ENCODE data around the gene SLC41A3.

The SLC41A3 gene

DNA sequence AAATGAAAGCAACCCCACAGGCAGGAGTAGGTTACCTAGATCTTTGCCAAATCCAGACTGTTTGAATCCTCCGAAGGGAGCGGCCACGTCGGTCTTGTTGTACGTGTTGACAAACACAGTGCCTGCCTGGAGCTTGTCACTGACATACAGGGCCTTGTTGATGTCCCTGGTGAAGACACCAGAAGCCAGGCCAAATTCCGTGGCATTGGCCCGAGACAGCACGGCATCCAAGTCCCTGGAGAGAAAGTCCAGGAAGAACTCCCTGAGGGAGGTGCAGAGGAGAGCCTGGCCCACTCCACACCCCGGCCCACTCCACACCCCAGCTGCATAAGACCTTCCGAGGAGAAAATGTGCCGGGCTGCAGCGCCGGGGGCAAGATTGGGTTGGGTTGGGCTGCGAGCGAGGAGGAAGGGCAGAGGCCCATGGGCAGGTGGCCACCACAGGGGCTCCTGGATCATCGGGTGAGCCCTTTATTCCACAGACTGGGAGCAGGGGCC, 21.8 kb upstream of the SLC41A3 start:
- no peak overlapping the region for H3K27ac ChIP-seq (ENCODE audit: low read depth, low read length, poor library complexity, severe bottlenecking)
- no peaks in the 10 kb centered on the region for H3K4me1 ChIP-seq (ENCODE audit: insufficient read depth, low read length, severe bottlenecking)
- H2AFZ ChIP-seq (ENCODE audit: low read length) = no peak overlapping the region
- H3K4me3 ChIP-seq (ENCODE audit: low read depth, low read length, poor library complexity, severe bottlenecking) = no peak overlapping the region
- no peaks in the 10 kb centered on the region for H4K20me1 ChIP-seq (ENCODE audit: insufficient read depth, low read length)
- H3K9me3 ChIP-seq (ENCODE audit: low read length) = no peaks in the 10 kb centered on the region
- H3K9me2 ChIP-seq (ENCODE audit: low read depth, low read length) = no peaks in the 10 kb centered on the region
- no peaks in the 10 kb centered on the region for H3K36me3 ChIP-seq (ENCODE audit: insufficient read depth, low read length)
- H3K79me2 ChIP-seq (ENCODE audit: insufficient read depth, low read length) = no peaks in the 10 kb centered on the region
- no peaks in the 10 kb centered on the region for H3F3A ChIP-seq (ENCODE audit: insufficient read depth, low read length)
- no peak overlapping the region for H3K4me2 ChIP-seq (ENCODE audit: low read length)
- TF ChIP-seq, protein P1, sequence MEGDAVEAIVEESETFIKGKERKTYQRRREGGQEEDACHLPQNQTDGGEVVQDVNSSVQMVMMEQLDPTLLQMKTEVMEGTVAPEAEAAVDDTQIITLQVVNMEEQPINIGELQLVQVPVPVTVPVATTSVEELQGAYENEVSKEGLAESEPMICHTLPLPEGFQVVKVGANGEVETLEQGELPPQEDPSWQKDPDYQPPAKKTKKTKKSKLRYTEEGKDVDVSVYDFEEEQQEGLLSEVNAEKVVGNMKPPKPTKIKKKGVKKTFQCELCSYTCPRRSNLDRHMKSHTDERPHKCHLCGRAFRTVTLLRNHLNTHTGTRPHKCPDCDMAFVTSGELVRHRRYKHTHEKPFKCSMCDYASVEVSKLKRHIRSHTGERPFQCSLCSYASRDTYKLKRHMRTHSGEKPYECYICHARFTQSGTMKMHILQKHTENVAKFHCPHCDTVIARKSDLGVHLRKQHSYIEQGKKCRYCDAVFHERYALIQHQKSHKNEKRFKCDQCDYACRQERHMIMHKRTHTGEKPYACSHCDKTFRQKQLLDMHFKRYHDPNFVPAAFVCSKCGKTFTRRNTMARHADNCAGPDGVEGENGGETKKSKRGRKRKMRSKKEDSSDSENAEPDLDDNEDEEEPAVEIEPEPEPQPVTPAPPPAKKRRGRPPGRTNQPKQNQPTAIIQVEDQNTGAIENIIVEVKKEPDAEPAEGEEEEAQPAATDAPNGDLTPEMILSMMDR (IDR thresholded peaks at IDR 0.05; ENCODE audit: low read length) = no peak
- no peak for TF ChIP-seq EZH2 (IDR thresholded peaks at IDR 0.05; ENCODE audit: borderline replicate concordance, low read length)
- peaks cover 1% of the 10 kb centered on the region; the same call in 1 of the 2 replicates for H3K27me3 ChIP-seq (ENCODE audit: insufficient read depth, low read length)
- no peak overlapping the region for H3K9ac ChIP-seq (ENCODE audit: low read length)

DNA sequence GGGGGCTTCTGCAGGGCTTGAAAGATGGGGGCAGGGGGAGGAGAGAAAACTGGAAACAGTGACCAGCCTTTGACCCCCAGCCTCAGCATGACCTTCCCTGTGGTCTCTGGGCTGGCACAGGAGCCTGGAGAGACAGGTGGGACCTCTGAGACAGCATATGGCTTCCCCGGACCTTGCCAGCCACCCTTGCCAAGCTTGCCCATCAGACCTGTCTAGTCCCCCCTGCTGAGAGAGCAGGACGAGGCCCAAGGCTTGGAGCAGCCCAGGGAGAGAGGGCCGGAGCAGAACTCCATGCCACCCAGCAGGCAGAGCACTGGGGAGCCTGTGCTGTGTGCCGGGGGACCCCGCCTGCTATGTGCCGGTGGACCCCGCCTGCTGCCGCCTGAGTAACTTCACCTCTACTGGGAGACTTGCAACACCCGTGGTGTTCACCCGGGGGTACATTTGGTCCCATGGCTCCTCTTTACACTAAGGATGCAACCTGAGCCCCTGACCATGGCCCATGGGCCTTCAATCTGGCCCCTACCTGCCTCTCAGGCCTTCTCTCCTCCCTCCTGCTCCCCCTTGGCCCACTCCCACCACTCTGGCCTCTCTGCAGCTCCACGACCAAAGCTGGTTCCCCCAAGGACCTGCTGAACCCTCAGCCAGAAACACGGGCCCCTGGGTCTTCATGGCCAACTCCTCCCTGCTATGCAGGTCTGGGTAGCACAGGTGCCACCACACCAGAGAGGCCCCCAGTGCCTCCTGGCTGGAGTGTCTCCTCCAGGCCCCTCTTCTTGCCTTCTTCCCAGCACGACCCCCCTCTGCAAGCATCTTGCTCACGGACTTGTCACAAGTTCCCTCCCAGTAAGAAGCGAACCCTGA, 21.1 kb upstream of the SLC41A3 start:
- Histone ChIP-seq H3K9ac (ENCODE audit: low read length) (no peak overlapping the region), H3K4me1 (ENCODE audit: insufficient read depth, low read length, severe bottlenecking) (no peaks in the 10 kb centered on the region), H3K9me3 (ENCODE audit: low read length) (no peaks in the 10 kb centered on the region), H3K27ac (ENCODE audit: low read depth, low read length, poor library complexity, severe bottlenecking) (no peak overlapping the region), H3F3A (ENCODE audit: insufficient read depth, low read length) (no peaks in the 10 kb centered on the region), H3K4me2 (ENCODE audit: low read length) (no peak overlapping the region), H3K27me3 (ENCODE audit: insufficient read depth, low read length) (no peaks in the 10 kb centered on the region; the same call in 1 of the 2 replicates), H4K20me1 (ENCODE audit: insufficient read depth, low read length) (no peaks in the 10 kb centered on the region), H2AFZ (ENCODE audit: low read length) (no peak overlapping the region), H3K36me3 (ENCODE audit: insufficient read depth, low read length) (no peaks in the 10 kb centered on the region), H3K4me3 (ENCODE audit: low read depth, low read length, poor library complexity, severe bottlenecking) (no peak overlapping the region), H3K79me2 (ENCODE audit: insufficient read depth, low read length) (no peaks in the 10 kb centered on the region), H3K9me2 (ENCODE audit: low read depth, low read length) (no peaks in the 10 kb centered on the region)
- TF ChIP-seq, protein P1 (IDR thresholded peaks at IDR 0.05; ENCODE audit: low read length) = no peak
- TF ChIP-seq EZH2 (IDR thresholded peaks at IDR 0.05; ENCODE audit: borderline replicate concordance, low read length) = no peak

DNA sequence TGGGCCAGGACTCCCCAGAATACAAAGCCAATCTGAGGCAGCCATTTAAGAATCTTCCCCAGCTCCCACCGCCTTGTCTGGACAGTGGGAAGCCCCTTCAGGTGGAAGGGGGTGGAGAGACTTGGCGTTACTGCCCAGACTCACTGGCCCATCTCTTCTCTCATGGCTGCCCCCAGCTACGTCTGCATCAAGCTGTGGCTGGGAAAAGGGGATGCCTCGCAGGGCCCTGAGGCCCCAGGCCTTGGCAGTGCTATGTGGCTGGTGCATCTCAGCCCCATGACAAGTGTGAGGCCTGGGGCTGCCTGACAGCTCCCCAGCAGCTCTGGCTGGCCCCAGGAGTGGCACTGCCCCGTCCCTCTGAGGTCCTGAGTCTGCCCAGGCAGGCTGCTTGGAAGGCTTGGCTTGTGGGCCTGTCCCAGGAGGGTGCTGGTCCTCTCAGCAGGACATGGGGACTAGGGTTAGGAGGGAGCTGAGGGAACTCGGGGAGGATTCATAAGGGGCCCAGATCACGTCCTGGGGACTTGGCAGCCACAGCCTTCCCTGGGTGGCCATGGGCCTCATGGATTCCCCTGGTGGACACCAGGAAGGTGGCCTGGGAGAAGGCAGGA, 20.2 kb upstream of the SLC41A3 start:
- TF ChIP-seq, protein P1 (IDR thresholded peaks at IDR 0.05; ENCODE audit: low read length) = no peak; the same call in 1 of the 2 replicates
- no peak for TF ChIP-seq EZH2 (IDR thresholded peaks at IDR 0.05; ENCODE audit: borderline replicate concordance, low read length)
- no peaks in the 10 kb centered on the region for H4K20me1 ChIP-seq (ENCODE audit: insufficient read depth, low read length)
- H3K79me2 ChIP-seq (ENCODE audit: insufficient read depth, low read length) = no peaks in the 10 kb centered on the region
- no peak overlapping the region for H2AFZ ChIP-seq (ENCODE audit: low read length)
- H3K4me3 ChIP-seq (ENCODE audit: low read depth, low read length, poor library complexity, severe bottlenecking) = no peak overlapping the region
- H3K9me2 ChIP-seq (ENCODE audit: low read depth, low read length) = no peaks in the 10 kb centered on the region
- no peaks in the 10 kb centered on the region for H3F3A ChIP-seq (ENCODE audit: insufficient read depth, low read length)
- no peaks in the 10 kb centered on the region for H3K9me3 ChIP-seq (ENCODE audit: low read length)
- no peaks in the 10 kb centered on the region for H3K4me1 ChIP-seq (ENCODE audit: insufficient read depth, low read length, severe bottlenecking)
- no peak overlapping the region for H3K27ac ChIP-seq (ENCODE audit: low read depth, low read length, poor library complexity, severe bottlenecking)
- H3K36me3 ChIP-seq (ENCODE audit: insufficient read depth, low read length) = no peaks in the 10 kb centered on the region
- no peak overlapping the region for H3K9ac ChIP-seq (ENCODE audit: low read length)
- H3K4me2 ChIP-seq (ENCODE audit: low read length) = no peak overlapping the region
- H3K27me3 ChIP-seq (ENCODE audit: insufficient read depth, low read length) = no peaks in the 10 kb centered on the region; the same call in 1 of the 2 replicates
